HFFc6 (cell line): ENCODE data around the gene ACACB. TPM values are rescaled to one million over a fixed set of nuclear protein-coding genes. Genes with fewer than 3 reads are reported as not detected.

Experiments
- DNase-seq: peaks from one replicate; pipeline ENCODE4 v3.0.0-alpha.2; 2018
- H3K27ac Mint-ChIP-seq: 2 replicates; pipeline ENCODE4 v1.8.0; 2020; ENCODE audit warnings: mild to moderate bottlenecking, mixed read lengths
- H3K27me3 Mint-ChIP-seq: 2 replicates; pipeline ENCODE4 v1.8.0; 2021; ENCODE audit warnings: mild to moderate bottlenecking, moderate library complexity, mixed read lengths; ENCODE audit not compliant: insufficient read depth
- H3K36me3 Mint-ChIP-seq: 2 replicates; pipeline ENCODE4 v1.8.0; 2021; ENCODE audit warnings: low read depth, mixed read lengths
- H3K4me1 Mint-ChIP-seq: 2 replicates; pipeline ENCODE4 v1.8.0; 2020; ENCODE audit warnings: low read depth, mixed read lengths
- H3K4me3 Mint-ChIP-seq: 2 replicates; pipeline ENCODE4 v1.8.0; 2020; ENCODE audit warnings: mild to moderate bottlenecking, moderate library complexity, mixed read lengths
- H3K9me3 Mint-ChIP-seq: 2 replicates; pipeline ENCODE4 v1.8.0; 2020; ENCODE audit warnings: mild to moderate bottlenecking, mixed read lengths
- CTCF ChIP-seq: fragments of 200-600 bp; sonication (generic); IDR thresholded peaks from 2 replicates; pipeline ENCODE4 v1.5.0; 2021; ENCODE audit warnings: antibody characterized with exemption, mild to moderate bottlenecking
- total RNA-seq, 6 experiments: library from RNA; stranded (reverse); fragmentation: NEBNext Ultra II Directional; extraction: Animal tissue kit (Norgen Biotek cat#: 25700); gene quantifications; 2 replicates in 1 of 6; 3 replicates in 5 of 6; pipeline ENCODE4 v1.2.3, GENCODE V29; 2021

Gene ACACB
- total RNA-seq, 6 experiments from 2014 or later = 1.0 to 2.1 (median 1.3) TPM

GRCh38 chr12:109160873-109161272 lies 44.5 kb downstream of the ACACB start:
- TF ChIP-seq CTCF = no peak
- Mint-ChIP-seq H3K36me3 (no peaks in the 10 kb centered on the region), H3K4me3 (no peak overlapping the region), H3K4me1 (no peaks in the 10 kb centered on the region), H3K9me3 (no peaks in the 10 kb centered on the region; the same call in 1 of the 2 replicates), H3K27me3 (peaks cover 4% of the 10 kb centered on the region), H3K27ac (no peak overlapping the region)
- DNase-seq = no peak

DNA sequence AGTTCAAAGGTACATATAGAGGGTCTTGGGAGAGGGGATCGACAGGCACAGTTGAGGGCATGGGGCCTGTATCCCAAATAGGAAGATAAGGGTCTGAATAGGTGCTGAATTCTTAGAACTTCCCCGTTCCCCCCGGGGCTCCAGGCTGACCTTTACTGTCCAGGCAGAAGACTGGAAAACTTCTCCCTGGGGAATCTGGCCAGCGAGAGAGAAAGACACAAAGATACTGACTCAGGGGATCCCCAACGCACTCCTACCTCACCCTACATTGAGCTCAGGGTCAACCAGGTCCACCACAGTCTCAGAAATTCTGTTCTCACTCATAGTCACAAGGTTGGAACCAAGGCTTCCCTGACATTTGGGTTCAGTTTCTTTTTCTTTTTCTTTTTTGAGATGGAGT lies 46.2 kb downstream of the ACACB start:
- H3K4me1 Mint-ChIP-seq = no peaks in the 10 kb centered on the region
- H3K27ac Mint-ChIP-seq = no peak overlapping the region
- DNase-seq = no peak
- H3K27me3 Mint-ChIP-seq = peaks cover 4% of the 10 kb centered on the region
- no peaks in the 10 kb centered on the region for H3K36me3 Mint-ChIP-seq
- H3K4me3 Mint-ChIP-seq = no peak overlapping the region
- no peak for TF ChIP-seq CTCF
- H3K9me3 Mint-ChIP-seq = no peaks in the 10 kb centered on the region; the same call in 1 of the 2 replicates

DNA sequence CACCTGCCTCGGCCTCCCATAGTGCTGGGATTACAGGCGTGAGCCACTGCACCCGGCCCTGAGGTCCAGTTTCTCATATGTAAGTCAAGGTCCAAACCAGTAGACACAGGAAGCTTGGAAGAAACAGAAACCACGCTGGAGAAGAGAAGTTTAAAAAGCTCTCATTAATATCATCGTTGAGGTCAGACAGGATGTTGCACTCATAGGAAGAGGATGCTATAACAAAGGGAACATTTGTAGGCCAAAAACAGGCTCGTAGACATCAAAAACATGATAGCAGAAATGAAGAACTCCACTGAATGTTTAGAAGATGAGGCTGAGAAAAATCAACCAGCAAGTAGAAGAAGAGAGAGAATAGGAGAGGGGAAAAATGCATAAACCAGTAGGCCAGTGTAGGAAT lies 46.8 kb downstream of the ACACB start:
- Mint-ChIP-seq H3K27me3 (peaks cover 4% of the 10 kb centered on the region), H3K4me3 (no peak overlapping the region), H3K4me1 (no peaks in the 10 kb centered on the region), H3K36me3 (no peaks in the 10 kb centered on the region), H3K27ac (no peak overlapping the region), H3K9me3 (no peaks in the 10 kb centered on the region; the same call in 1 of the 2 replicates)
- DNase-seq = no peak
- TF ChIP-seq CTCF = no peak

GRCh38 chr12:109165599-109165998 lies 49.2 kb downstream of the ACACB start:
- peaks cover 4% of the 10 kb centered on the region for H3K27me3 Mint-ChIP-seq
- DNase-seq = no peak
- no peaks in the 10 kb centered on the region for H3K4me1 Mint-ChIP-seq
- H3K4me3 Mint-ChIP-seq = no peak overlapping the region
- H3K27ac Mint-ChIP-seq = no peak overlapping the region
- H3K9me3 Mint-ChIP-seq = peaks cover 4% of the 10 kb centered on the region; the same call in 1 of the 2 replicates
- no peaks in the 10 kb centered on the region for H3K36me3 Mint-ChIP-seq
- no peak for TF ChIP-seq CTCF

DNA sequence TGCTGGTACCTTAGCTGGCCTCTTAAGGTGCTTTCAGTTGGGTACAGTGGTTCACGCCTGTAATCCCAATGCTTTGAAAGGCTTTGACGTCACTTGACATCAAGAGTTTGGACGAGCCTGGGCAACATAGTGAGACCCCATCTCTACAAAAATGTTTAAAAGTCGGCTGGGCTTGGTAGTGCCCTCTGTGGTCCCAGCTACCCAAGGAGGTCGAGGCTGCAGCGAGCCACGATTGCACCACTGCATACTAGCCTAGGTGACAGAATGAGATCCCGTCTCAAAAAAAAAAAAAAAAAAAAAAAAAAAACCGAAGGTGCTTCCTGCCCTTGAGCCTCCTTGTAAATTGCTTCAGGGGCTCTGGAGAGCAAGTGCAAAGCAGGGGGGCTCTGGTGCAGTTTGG lies 50.0 kb downstream of the ACACB start:
- no peak for TF ChIP-seq CTCF
- Mint-ChIP-seq H3K4me1 (no peaks in the 10 kb centered on the region), H3K27ac (no peak overlapping the region), H3K9me3 (peaks cover 4% of the 10 kb centered on the region; the same call in 1 of the 2 replicates), H3K4me3 (no peak overlapping the region), H3K27me3 (peaks cover 4% of the 10 kb centered on the region), H3K36me3 (no peaks in the 10 kb centered on the region)
- DNase-seq = no peak

DNA sequence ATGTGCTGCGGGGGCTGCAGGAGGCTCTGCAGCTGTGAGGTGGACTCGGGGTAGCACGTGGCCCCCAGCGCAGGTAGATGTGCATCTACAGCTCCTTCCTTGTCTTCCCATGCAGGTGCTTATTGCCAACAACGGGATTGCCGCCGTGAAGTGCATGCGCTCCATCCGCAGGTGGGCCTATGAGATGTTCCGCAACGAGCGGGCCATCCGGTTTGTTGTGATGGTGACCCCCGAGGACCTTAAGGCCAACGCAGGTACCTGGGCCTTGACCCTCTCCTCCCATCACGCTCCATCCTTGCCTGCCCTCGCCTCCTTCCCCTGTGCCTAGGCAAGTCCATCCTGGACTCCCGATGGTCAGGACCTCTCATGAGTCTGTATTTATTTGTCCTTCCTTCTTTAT lies 51.4 kb downstream of the ACACB start:
- no peak overlapping the region for H3K27ac Mint-ChIP-seq
- H3K9me3 Mint-ChIP-seq = peaks cover 4% of the 10 kb centered on the region; the same call in 1 of the 2 replicates
- no peak for TF ChIP-seq CTCF
- peaks cover 11% of the 10 kb centered on the region for H3K36me3 Mint-ChIP-seq
- DNase-seq = no peak
- no peaks in the 10 kb centered on the region for H3K4me1 Mint-ChIP-seq
- H3K27me3 Mint-ChIP-seq = peaks cover 2% of the 10 kb centered on the region; the same call in 1 of the 2 replicates
- H3K4me3 Mint-ChIP-seq = no peak overlapping the region
